ES-I3 (cell line): Measurements from ENCODE around the gene HSPG2.
"Not testable (repeated sequence)": the region's sequence is repeated elsewhere in the genome, so short reads cannot be mapped to it uniquely, and the experiment has no call there.

Experiments
- H3K36me3 ChIP-seq: 2 replicates; pipeline ENCODE4 v1.6.1; 2013; ENCODE audit warnings: mild to moderate bottlenecking, low read length, control low read depth, moderate library complexity; ENCODE audit not compliant: insufficient read depth
- H3K4me1 ChIP-seq: 2 replicates; pipeline ENCODE4 v1.6.1; 2013; ENCODE audit warnings: mild to moderate bottlenecking, control low read depth, low read length; ENCODE audit not compliant: insufficient read depth
- H3K9ac ChIP-seq: 2 replicates; pipeline ENCODE4 v1.6.1; 2013; ENCODE audit warnings: low read depth, mild to moderate bottlenecking, low read length, moderate library complexity
- H3K9me3 ChIP-seq: 2 replicates; pipeline ENCODE4 v1.6.1; 2013; ENCODE audit warnings: mild to moderate bottlenecking, low read length, moderate library complexity; ENCODE audit not compliant: control insufficient read depth, insufficient read depth

HSPG2 gene

GRCh38 chr1:21795075-21795474, 142.0 kb downstream of the HSPG2 start:
- Histone ChIP-seq H3K36me3 (no peaks in the 10 kb centered on the region), H3K9ac (no peak overlapping the region), H3K4me1 (no peaks in the 10 kb centered on the region), H3K9me3 (0 out of 2 replicates have a peak, but pooled peaks cover 6% of the 10 kb centered on the region)

DNA sequence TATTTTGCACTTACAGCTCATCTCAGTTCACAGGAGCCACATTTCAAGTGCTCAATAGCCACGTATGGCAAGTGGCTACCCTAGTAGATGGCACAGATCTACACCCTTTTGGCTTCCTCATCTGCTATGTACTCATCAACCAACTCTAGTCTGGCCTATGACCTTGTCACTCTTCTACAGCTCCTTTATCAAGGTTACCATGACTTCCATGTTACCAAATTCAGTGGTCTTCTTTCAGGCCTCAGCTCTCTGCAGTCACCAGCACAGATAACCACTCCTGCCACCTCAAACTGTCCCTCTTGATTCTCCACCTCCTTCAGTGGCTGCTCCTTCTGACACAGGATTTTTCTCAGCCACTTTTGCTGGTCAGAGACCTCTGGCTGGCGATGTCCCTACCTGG, 142.5 kb downstream of the HSPG2 start:
- Histone ChIP-seq H3K4me1 (no peaks in the 10 kb centered on the region), H3K36me3 (no peaks in the 10 kb centered on the region), H3K9ac (no peak overlapping the region), H3K9me3 (0 out of 2 replicates have a peak, but pooled peaks cover 6% of the 10 kb centered on the region)

DNA sequence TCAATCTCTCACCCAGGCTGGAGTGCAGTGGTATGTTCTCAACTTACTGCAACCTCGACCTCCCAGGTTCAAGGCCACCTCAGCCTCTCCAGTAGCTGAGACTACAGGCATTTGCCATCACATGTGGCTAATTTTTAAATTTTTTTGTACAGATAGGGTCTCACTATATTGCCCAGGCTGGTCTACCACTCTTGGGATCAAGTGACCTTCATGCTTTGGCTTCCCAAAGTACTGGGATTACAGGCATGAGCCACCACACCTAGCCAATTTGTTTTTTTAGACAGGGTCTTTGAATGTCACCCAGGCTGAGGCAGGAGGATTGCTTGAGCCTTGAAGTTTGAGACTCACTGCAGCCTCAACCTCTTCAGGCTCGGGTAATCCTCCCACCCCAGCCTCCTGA, 144.0 kb downstream of the HSPG2 start:
- no peak overlapping the region for H3K9ac ChIP-seq
- H3K9me3 ChIP-seq: 0 out of 2 replicates have a peak, but pooled peaks cover 6% of the 10 kb centered on the region
- no peaks in the 10 kb centered on the region for H3K36me3 ChIP-seq

GRCh38 chr1:21786640-21787039, 150.5 kb downstream of the HSPG2 start:
- no peaks in the 10 kb centered on the region for H3K4me1 ChIP-seq
- no peaks in the 10 kb centered on the region for H3K36me3 ChIP-seq
- peaks cover 4% of the 10 kb centered on the region for H3K9me3 ChIP-seq
- no peak overlapping the region for H3K9ac ChIP-seq

More for the DNA sequence above, 144.0 kb downstream of the HSPG2 start:
- H3K4me1 ChIP-seq: no peaks in the 10 kb centered on the region

GRCh38 chr1:21785764-21786163, 151.3 kb downstream of the HSPG2 start:
- not testable (repeated sequence) for H3K9me3 ChIP-seq, H3K9ac ChIP-seq, H3K4me1 ChIP-seq, H3K36me3 ChIP-seq

DNA sequence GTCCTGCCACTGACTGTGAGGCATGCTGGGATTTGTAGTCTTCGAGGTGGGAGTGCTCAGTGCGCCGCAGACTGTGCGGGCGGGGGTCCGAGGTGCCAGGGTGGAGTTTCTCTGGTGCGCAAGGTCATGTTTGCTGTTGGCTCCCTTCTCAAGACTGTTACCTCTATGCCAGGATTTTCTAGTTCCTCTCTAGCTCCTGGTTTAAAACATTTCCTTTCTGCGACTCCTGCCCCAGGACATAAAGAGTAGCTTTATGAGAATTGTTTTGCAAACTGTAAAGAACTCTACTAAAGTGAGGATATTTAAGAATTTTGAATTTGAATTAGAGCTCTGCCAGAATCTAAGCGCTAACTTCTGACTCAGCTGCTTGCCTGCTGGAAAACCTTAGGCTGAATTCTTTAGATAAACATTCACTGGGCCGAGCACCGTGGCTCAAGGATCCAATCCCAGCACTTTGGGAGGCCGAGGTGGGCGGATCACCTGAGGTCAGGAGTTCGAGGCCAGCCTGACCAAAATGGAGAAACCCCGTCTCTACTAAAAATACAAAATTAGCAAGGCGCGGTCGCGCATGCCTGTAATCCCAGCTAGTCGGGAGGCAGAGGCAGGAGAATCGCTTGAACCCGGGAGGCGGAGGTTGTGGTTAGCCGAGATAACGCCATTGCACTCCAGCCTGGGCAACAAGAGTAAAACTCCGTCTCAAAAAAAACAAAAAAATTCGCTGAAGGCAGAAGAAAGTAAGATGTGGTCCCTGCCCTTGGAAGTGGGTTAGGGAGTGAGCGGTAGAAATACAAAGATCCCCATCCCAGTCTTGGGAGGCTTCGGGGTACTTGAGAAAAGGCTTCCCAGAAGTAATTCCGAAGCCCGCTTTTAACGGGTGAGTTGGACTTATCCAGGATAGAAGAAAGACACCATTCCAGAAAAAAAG, 153.2 kb downstream of the HSPG2 start:
- Histone ChIP-seq H3K36me3 (no peaks in the 10 kb centered on the region), H3K9me3 (peaks cover 4% of the 10 kb centered on the region), H3K4me1 (no peaks in the 10 kb centered on the region; the same call in 1 of the 2 replicates), H3K9ac (peak overlapping the region; percentile 100)

DNA sequence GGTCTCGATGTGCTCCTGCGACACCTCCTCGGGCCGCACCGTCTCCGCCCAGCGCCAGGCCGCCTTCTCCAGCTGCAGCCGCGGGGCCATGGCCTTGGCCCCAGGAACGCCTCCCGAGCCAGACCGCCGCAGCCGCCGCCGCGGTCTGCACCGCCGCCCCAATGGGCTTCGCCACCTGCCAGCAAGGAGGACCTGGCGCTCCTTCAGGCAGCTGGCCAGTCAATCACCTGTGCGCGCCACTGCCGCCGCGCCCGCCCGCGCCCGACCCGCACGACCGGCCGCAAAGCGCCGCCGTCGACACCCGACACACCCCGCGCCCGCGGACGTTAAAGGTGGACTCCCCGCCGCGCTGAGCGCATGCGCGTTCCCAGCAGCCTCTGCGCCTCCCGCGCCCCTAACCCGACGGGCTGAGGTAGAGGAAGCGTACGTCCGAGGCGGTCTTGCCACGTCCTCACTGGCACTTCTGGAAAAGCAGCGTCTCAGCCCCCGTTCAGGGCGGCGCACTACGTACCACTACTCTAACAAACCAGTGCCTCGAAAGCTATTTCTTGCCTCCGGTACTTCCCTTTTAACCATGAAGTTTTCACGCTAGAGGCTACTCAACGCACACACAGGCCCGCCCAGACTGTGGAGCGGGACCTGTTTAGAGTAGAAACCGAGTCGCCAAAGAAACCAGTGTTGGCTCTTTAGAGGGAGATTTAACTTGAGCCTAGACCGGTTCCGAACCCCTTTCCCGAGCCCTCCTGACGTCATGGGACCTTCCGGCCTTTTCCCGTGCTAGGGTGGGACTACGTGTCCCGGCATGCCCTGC, 154.0 kb downstream of the HSPG2 start, which contains the start of gene USP48:
Gene USP48, minus strand, starts transcription at position 282 of the 811 bp plus-strand sequence. Its CDS starts 192 bp downstream, at position 90.
- H3K36me3 ChIP-seq: no peaks in the 10 kb centered on the region
- H3K9ac ChIP-seq: peak within 1 kb of the TSS; percentile 100
- no peaks in the 10 kb centered on the region; the same call in 1 of the 2 replicates for H3K4me1 ChIP-seq
- H3K9me3 ChIP-seq: peaks cover 4% of the 10 kb centered on the region

DNA sequence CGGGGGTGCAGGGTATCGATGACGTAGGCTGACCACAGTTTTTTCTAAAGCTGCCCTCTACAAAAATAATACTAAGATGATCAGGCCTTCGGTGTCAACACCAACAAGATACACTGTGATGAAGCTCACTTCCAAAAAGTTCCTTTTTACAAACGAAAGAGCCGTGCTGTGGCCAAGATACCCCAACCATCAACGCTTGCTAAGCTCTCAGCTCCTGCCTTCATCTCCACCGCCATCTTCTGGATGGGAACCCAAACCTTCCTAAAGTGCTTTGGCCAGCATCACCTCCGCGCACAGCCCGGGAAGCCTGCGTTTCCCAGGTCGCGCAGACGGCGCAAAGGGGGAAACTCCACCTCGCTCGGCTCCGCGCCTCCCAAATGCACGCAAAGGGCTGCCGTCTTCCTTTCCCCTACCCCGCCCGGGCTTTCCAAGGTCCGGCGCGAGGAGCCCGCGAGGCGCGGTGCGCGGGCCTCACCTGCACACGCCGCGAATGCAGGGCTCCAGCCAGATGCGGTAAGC, 154.7 kb downstream of the HSPG2 start:
- H3K9me3 ChIP-seq: peaks cover 4% of the 10 kb centered on the region
- H3K9ac ChIP-seq: peak overlapping the region; percentile 100
- H3K36me3 ChIP-seq: no peaks in the 10 kb centered on the region
- no peaks in the 10 kb centered on the region; the same call in 1 of the 2 replicates for H3K4me1 ChIP-seq

- H3K9ac ChIP-seq: peak overlapping the region; percentile 100
- H3K9me3 ChIP-seq: peaks cover 3% of the 10 kb centered on the region
- no peaks in the 10 kb centered on the region for H3K36me3 ChIP-seq
- H3K4me1 ChIP-seq: no peaks in the 10 kb centered on the region; the same call in 1 of the 2 replicates
These were observed 155.2 kb downstream of the HSPG2 start for GRCh38 chr1:21781815-21782348.

DNA sequence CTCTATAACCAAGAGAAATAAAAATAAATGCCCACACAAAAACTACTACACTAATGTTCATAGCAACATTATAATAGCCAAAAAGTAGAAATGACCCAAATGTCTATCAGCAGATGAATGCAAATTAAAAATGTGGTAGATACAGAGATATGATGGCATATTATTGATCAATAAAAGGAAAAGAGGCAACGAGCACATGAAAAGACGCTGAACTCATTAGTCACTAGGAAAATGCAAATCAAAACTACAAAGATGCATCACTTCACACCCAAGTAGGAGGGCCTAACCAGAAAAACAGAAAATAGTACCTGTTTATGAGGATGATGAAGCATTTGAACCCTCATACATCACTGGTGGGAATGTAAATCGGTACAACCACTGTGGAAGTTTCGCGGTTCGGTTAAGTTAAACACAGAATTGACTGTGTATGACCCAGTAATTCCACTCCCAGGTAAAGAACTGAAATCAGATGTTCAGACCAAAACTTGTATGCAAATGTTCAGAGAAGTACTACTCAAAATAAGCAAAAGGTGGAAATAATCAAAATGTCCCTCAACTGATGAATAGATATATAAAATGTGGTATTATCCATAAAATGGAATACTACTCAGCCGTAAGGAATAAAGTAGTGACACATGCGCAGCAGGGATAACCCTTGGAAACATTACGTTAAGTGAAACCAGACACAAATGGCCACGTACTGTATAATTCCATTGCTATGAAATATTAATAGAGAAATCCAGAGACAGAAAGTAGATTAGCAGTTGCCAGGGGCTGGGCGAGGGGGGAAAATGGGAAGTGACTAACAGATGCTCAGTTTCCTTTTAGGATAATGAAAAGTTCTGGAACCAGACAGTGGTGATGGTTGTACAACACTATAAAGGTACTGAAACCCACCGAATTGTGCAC, 157.2 kb downstream of the HSPG2 start:
- Histone ChIP-seq H3K9me3 (no peaks in the 10 kb centered on the region), H3K9ac (no peak overlapping the region), H3K36me3 (no peaks in the 10 kb centered on the region), H3K4me1 (no peaks in the 10 kb centered on the region; the same call in 1 of the 2 replicates)

GRCh38 chr1:21778405-21778727, 158.7 kb downstream of the HSPG2 start:
- H3K9ac ChIP-seq: no peak overlapping the region

DNA sequence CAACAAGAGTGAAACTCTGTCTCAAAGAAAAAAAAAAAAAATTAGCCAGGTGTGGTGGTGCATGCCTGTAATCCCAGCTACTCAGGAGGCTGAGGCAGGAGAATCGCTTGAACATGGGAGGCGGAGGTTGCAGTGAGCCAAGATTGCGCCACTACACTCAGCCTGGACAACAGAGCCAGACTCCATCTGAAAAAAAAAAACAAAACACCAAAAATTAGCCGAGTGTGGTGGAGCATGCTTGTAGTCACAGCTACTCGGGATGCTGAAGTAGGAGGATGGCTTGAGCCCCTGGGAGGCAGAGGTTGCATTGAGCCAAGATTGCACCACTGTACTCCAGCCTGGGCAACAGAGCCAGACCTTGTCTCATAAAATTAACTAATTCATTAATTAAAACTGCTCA, 160.2 kb downstream of the HSPG2 start:
- H3K4me1 ChIP-seq, H3K36me3 ChIP-seq, H3K9ac ChIP-seq, H3K9me3 ChIP-seq: not testable (repeated sequence)

More at GRCh38 chr1:21778405-21778727, 158.7 kb downstream of the HSPG2 start:
- Histone ChIP-seq H3K9me3 (no peaks in the 10 kb centered on the region), H3K36me3 (no peaks in the 10 kb centered on the region), H3K4me1 (no peaks in the 10 kb centered on the region; the same call in 1 of the 2 replicates)

GRCh38 chr1:21775985-21776562, 161.0 kb downstream of the HSPG2 start:
- no peaks in the 10 kb centered on the region for H3K9me3 ChIP-seq
- H3K4me1 ChIP-seq: no peaks in the 10 kb centered on the region; the same call in 1 of the 2 replicates
- H3K36me3 ChIP-seq: no peaks in the 10 kb centered on the region
- no peak overlapping the region for H3K9ac ChIP-seq
